DMS79 treated with DMSO at 0.1 percent for 48 hours (cell line): Measurements from ENCODE around the gene TMEM59L.
A peak's percentile ranks its signal among the peaks of the same experiment; 100 is the strongest.

ENCODE experiments used
- DNase-seq: peaks from one replicate; lab custom pipeline; 2025; lab: John Stamatoyannopoulos, UW

The TMEM59L gene

GRCh38 chr19:18636969-18637629 is 24.4 kb downstream of the TMEM59L start, which contains the start of gene KLHL26:
KLHL26 (plus strand) TSS chr19:18637028; CDS start chr19:18637055, 27 bp downstream.
- no peak for DNase-seq

DNA sequence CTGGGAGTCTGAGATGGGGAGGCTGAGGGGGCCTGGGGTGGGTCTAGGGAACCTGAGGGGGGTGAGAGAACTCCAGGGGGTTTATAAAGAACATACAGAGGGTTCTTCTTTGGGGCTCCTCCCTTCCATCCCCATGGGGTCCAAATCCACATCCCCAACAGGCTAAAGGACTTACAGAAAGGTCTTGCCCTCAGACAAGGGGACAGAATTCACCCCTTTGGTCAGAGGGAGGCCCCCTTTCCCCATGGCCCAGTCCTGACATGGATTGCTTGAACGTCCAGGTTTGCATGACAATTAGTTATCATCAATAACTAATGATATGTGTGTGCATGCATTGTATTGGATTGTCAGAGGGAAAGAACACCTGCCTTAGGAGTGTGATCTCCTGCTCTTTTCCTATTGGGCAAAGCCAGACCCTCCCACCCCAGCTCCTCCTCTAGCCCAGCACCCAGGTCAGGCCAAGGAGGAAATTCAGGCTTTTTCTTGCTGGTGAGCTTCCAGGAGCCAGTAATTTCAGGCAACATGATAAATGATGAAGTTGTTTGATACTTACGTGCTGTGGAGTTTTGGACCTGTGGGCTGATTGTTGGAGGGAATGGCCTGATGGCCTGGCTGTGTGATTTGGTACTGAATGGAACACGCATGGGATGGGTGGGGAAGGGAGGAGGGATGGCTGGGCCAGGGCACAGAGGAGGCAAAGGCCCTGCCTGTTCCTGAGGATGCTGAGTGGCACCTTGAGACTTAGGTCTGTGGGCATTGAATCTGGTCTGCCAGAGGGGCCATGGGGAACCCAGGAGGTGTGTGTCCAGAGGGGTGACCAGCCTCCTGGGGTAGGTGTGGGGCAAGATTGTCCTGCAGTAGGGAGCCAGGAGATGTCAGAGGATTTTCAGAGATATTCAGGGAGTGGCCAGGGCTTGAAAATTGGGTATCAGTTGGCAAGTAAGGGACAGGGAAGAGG is 25.3 kb downstream of the TMEM59L start:
- DNase-seq = peak; percentile 20

GRCh38 chr19:18639706-18640243 is 27.1 kb downstream of the TMEM59L start:
- DNase-seq = no peak

GRCh38 chr19:18644196-18645034 is 31.7 kb downstream of the TMEM59L start:
- no peak for DNase-seq

DNA sequence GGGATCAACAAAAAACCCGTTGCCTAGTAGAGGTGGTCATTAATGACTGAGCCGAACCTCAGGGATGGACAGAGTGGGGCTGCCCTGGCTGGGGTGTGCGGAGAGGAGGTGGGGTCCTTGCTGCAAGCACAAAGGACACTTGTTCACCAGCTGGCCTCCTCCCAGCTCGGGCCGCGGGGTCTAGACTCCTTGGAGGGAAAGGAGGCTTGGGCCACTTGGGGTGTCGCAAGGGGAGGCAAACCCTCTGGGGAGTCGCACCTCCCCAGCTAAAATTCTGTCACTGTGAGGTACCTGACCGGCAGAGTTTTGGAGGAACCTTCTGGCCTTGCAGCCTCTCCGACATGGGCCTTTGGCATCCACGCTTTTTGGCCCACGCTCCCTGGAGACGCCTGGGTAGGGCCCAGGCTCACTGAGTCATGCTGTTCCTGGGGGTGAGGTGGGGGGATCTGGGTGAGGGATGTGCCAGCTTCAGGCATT is 32.4 kb downstream of the TMEM59L start:
- no peak for DNase-seq

- peak; percentile 76 for DNase-seq
Measured at GRCh38 chr19:18646535-18647370, 34.1 kb downstream of the TMEM59L start.

DNA sequence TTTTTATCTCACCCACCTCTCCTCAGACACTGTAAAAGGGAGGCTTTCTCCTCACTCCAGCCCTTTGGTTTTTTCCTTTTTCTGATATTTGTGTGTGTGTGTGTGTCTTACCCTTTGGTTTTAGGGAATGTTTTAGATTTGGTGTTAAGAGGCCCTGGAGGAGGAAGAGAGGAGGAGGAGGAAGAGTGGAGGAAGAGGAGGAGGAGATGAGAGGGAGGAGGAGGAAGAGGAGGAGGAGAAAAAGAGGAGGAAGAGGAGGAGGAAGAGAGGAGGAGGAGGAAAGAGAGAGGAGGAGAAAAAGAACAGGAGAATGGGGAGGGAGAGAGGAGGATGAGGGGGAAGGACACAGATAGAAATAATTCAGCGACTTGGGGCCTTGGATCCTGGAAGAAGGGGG is 34.7 kb downstream of the TMEM59L start:
- DNase-seq = no peak

DNA sequence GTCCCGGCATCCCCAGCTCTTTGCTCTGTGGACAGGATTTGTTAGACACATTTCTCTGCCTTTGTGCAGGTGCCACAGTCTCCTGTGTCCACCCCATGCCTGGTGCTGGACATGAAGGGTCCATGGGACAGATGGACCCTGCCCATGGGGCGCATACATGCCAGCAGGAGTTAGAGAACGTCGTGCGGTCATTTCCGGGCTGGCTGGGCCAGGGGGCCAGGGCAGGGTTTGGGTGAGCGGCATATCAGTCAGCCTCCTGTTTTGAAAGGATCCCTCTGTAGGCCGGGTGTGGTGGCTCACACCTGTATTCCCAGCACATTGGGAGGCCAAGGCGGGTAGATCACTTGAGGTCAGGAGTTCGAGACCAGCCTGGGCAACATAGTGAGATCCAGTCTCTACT is 35.1 kb downstream of the TMEM59L start:
- DNase-seq = no peak

DNA sequence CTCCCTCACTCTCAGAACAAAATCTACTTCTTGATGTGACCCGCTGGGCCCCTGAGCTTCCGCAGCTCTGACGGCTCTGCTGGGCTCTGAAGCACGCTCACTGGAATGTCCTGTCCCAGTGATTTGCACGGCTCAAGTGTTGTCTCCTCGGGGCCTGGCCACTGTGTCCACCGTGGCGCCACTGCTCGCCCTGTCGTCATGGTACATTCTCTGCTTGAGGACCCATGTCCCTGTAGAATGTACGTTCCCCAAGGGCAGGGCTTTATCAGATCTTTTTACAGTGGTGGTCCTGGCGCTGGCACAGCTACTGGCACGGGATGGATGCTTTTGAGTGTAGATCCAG is 36.3 kb downstream of the TMEM59L start:
- DNase-seq = no peak

GRCh38 chr19:18649371-18650020 is 36.8 kb downstream of the TMEM59L start:
- DNase-seq = no peak

DNA sequence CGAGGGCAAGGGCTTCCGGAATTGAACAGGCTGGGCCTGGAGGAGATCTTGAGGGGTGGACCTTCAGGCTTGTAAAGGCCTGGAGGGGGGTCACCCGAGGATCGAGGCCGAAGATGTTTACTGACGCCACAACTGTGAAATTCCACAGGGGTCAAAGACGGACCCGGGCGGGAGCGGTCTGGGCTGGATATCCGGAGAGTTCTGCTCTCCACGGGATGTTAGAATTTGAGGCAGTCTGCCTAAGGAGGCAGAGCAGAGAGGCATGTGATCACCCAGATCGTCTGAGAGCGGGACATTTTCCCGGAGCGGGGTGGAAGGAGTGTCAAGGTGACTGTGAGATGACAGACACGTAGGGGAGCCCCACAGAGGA is 37.3 kb downstream of the TMEM59L start:
- DNase-seq = no peak

GRCh38 chr19:18650468-18651041 is 37.9 kb downstream of the TMEM59L start:
- DNase-seq = no peak

GRCh38 chr19:18651300-18651699 is 38.6 kb downstream of the TMEM59L start:
- DNase-seq = no peak

DNA sequence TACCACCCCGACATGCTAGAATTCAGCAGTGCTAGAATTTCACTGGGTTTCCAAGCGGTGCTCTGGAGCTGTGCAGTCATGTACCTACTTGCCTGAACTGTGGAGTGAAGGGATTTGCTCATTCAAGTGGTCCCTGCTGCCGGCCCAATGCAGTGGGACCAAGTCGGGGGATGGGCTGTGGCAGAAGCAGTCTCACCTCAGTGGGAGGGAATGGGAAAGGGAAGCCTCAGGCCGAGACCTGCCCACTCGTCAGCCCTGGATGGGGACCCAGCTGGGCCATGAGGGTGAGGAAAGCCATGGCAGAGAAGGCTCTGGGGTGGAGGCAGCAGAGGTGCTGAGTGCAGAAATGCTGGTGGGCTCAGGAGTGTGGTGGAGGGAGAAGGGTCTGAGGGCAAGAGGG is 39.1 kb downstream of the TMEM59L start:
- DNase-seq = peak; percentile 3

DNA sequence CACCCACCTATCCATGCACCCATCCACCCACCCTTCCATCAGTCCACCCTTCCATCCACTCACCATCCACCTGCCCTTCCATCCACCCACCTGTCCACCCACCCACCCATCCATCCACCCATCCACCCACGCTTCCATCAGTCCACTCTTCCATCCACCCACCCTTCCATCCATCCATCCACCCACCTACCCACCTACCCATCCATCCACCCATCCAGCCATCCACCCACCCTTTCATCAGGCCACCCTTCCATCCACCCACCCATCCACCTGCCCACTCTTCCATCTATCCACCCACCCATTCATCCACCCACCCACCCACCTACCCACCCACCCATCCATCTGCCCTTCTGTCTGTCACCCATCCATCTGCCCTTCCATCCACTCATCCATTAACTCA is 41.2 kb downstream of the TMEM59L start:
- DNase-seq = no peak

DNA sequence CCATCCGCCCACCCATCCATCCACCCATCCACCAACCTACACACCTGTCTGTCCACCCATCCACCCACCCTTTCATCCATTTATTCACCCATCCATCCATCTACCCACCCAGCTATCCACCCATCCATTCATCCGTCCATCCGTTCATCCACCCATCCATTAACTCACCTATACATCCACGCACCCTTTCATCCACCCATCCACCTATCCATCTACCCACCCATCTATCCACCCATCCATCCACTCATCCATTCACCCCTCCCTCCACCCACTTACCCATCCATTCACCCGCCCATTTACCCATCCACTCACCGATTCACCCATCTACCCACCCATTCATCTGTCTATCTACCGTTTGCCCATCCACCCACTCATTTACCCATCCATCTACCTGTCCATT is 41.8 kb downstream of the TMEM59L start:
- no peak for DNase-seq

- no peak for DNase-seq
Measured at GRCh38 chr19:18655173-18655844, 42.6 kb downstream of the TMEM59L start.

DNA sequence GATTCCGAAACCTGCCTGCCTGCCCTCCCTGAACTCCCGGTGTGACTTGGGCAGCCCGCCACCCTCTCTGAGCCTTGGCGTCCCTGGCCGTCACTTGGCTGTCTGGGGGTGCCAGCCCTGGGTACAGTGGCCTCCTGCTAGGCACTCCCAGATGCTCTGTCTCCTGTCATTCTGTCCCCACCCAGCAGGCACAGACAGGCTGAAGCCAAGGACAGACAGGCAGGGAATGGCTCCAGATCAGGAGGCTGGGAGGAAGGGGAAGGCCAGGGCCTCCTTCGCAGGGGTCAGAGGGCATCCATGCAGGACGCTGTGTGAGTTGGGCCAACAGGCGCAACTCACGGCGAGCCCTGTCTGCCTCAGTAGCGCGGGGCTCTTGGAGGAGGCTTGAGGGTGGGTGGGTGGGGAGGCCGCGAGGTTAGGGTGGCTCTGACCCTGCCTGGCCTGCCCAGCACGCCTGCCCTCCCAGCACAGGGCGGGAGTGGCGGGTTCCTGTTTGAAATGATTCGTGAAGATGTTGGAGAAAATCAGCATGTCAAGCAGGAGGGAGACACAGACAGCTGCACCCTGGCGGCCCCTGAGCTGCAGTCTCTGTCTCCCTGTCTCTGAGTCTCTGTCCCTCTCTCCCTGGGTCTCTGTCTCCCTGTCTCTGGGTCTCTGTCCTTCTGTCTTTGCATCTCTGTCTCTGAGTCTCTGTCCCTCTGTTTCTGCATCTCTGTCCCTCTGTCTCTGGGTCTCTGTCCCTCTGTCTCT is 43.8 kb downstream of the TMEM59L start:
- no peak for DNase-seq
